HEK293T (cell line): Measurements from ENCODE around the gene CXCL17.

Source experiments
- CTCF ChIA-PET: fragments of 350-600 bp; formaldehyde crosslinking; extraction: SDS; loops from one replicate; lab custom pipeline; 2021; ENCODE audit warnings: antibody characterized with exemption, inconsistent platforms; lab: Yijun Ruan, JAX
- POLR2A ChIA-PET: fragments of 350-600 bp; formaldehyde crosslinking; extraction: SDS; loops from one replicate; lab custom pipeline; 2020; ENCODE audit warnings: antibody characterized with exemption, inconsistent platforms; lab: Yijun Ruan, JAX
- DNase-seq: peaks from one replicate; pipeline ENCODE4 v3.0.0; 2012; ENCODE audit warnings: mixed read lengths; ENCODE audit errors: extremely low spot score
- ARNT ChIP-seq: fragments of 450-650 bp; IDR thresholded peaks from 2 replicates; pipeline ENCODE4 v1.6.1; 2017; ENCODE audit warnings: mild to moderate bottlenecking
- BHLHE40 ChIP-seq: fragments of 450-650 bp; IDR thresholded peaks from 2 replicates; pipeline ENCODE4 v1.6.1; 2016; ENCODE audit warnings: mild to moderate bottlenecking, moderate library complexity, borderline replicate concordance
- CTBP1 ChIP-seq: fragments of 450-650 bp; IDR thresholded peaks from 2 replicates; pipeline ENCODE4 v1.6.1; 2016; ENCODE audit warnings: borderline replicate concordance
- ELF4 ChIP-seq: fragments of 450-650 bp; IDR thresholded peaks from 2 replicates; pipeline ENCODE4 v1.6.1; 2017; ENCODE audit warnings: antibody characterized with exemption
- FOXA1 ChIP-seq: fragments of 450-650 bp; IDR thresholded peaks from 2 replicates; pipeline ENCODE4 v1.6.1; 2016; ENCODE audit warnings: mild to moderate bottlenecking
- FOXK2 ChIP-seq: fragments of 450-650 bp; IDR thresholded peaks from 2 replicates; pipeline ENCODE4 v1.6.1; 2016; ENCODE audit warnings: mild to moderate bottlenecking
- FOXM1 ChIP-seq: fragments of 450-650 bp; IDR thresholded peaks from 2 replicates; pipeline ENCODE4 v1.6.1; 2017; ENCODE audit warnings: mild to moderate bottlenecking, borderline replicate concordance
- HDGF ChIP-seq: fragments of 450-650 bp; IDR thresholded peaks from 2 replicates; pipeline ENCODE4 v1.6.1; 2017; ENCODE audit warnings: antibody characterized with exemption, borderline replicate concordance
- L3MBTL2 ChIP-seq: fragments of 450-650 bp; conservative IDR thresholded peaks from 2 replicates; pipeline ENCODE4 v1.6.1; 2016; ENCODE audit warnings: mild to moderate bottlenecking
- LEF1 ChIP-seq: fragments of 450-650 bp; IDR thresholded peaks from 2 replicates; pipeline ENCODE4 v1.6.1; 2017; ENCODE audit warnings: mild to moderate bottlenecking, borderline replicate concordance
- NFRKB ChIP-seq: fragments of 450-650 bp; IDR thresholded peaks from 2 replicates; pipeline ENCODE4 v1.6.1; 2016; ENCODE audit warnings: mild to moderate bottlenecking, moderate library complexity
- SP1 ChIP-seq: fragments of 450-650 bp; IDR thresholded peaks from 2 replicates; pipeline ENCODE4 v1.6.1; 2017
- SUZ12 ChIP-seq: fragments of 450-650 bp; IDR thresholded peaks from 2 replicates; pipeline ENCODE4 v1.6.1; 2016; ENCODE audit warnings: mild to moderate bottlenecking
- TARDBP ChIP-seq: fragments of 450-650 bp; IDR thresholded peaks from 2 replicates; pipeline ENCODE4 v1.6.1; 2016
- ZNF384 ChIP-seq: fragments of 450-650 bp; IDR thresholded peaks from 2 replicates; pipeline ENCODE4 v1.6.1; 2016
- TF ChIP-seq, protein P1 (sequence below): fragments of 450-650 bp; IDR thresholded peaks from 2 replicates; pipeline ENCODE4 v1.6.1; 2016

Gene CXCL17

DNA sequence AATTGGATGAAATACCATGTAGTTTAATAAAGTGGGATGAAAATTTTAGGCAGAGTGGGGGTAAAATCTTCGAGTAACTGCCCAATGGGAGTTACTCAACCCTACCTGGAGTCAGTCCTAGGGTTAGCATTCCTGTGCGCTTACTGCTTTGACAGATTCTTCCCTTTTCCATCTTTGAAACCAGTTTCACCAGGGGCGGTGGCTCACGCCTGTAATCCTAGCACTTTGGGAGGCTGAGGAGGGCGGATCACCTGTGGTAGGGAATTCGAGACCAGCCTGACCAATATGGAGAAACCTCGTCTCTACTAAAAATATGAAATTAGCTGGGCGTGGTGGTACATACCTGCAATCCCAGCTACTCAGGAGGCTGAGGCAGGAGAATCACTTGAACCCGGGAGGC lies 37.0 kb upstream of the CXCL17 start:
- TF ChIP-seq SUZ12, result no peak
- no peak for TF ChIP-seq LEF1
- no peak for TF ChIP-seq ZNF384
- TF ChIP-seq FOXM1, result no peak
- no peak for TF ChIP-seq SP1
- no peak for TF ChIP-seq CTBP1
- TF ChIP-seq, protein P1, sequence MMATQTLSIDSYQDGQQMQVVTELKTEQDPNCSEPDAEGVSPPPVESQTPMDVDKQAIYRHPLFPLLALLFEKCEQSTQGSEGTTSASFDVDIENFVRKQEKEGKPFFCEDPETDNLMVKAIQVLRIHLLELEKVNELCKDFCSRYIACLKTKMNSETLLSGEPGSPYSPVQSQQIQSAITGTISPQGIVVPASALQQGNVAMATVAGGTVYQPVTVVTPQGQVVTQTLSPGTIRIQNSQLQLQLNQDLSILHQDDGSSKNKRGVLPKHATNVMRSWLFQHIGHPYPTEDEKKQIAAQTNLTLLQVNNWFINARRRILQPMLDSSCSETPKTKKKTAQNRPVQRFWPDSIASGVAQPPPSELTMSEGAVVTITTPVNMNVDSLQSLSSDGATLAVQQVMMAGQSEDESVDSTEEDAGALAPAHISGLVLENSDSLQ, result no peak
- no peak for TF ChIP-seq NFRKB
- no peak for TF ChIP-seq ARNT
- no peak for TF ChIP-seq HDGF
- no peak for TF ChIP-seq BHLHE40
- no peak for TF ChIP-seq L3MBTL2
- no peak for DNase-seq
- CTCF ChIA-PET, result no interaction called here
- POLR2A ChIA-PET, result no interaction called here

DNA sequence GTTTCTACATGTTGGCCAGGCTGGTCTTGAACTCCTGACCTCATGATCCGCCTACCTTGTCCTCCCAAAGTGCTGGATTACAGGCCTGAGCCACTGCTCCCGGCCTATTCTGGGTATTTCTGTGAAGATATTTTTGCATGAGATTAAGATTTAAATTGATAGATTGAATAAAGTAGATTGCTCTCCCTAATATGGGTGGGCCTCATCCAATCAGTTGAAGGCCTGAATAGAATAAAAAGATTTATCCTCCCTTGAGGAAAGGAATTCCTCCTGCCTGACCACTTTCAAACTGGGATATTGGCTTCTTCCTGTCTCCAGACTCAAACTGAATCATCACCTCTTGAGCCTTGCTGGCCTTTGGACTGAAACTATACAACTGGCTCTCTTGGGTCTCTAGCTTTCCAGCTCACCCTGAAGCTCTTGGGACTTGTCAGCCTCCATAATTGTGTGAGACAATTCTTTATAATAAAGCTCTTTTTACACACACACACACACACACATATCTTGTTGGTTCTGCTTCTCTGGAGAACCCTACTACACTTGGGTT lies 36.1 kb upstream of the CXCL17 start:
- no peak for DNase-seq
- POLR2A ChIA-PET, result no interaction called here
- CTCF ChIA-PET, result no interaction called here
- TF ChIP-seq ZNF384 (no peak), FOXK2 (no peak), HDGF (no peak), LEF1 (no peak), SUZ12 (no peak), BHLHE40 (no peak), FOXM1 (no peak), NFRKB (no peak), ARNT (no peak), L3MBTL2 (no peak), SP1 (no peak), TARDBP (no peak), ELF4 (no peak), FOXA1 (no peak), CTBP1 (no peak)
- TF ChIP-seq, protein P1, result no peak

DNA sequence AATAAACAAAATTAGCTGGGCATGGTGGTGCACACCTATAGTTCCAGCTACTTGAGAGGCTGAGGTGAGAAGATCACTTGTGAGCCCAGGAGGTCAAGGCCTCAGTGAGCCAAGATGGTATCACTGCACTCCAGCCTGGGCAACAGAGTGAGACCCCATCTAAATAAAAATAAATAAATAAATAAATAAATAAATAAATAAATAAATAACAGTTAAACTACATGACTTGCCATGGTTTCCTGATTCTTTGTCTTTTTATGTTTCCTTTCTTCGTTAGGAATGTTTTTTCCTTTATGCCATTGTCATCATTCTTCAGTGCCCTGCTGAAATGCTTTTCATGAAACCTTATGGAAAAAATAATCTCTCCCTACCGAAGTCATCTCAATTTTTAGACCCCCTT lies 35.2 kb upstream of the CXCL17 start:
- CTCF ChIA-PET, result no interaction called here
- TF ChIP-seq ZNF384 (no peak), L3MBTL2 (no peak), ARNT (no peak), HDGF (no peak), BHLHE40 (no peak), SUZ12 (no peak), TARDBP (no peak), NFRKB (no peak), ELF4 (no peak), FOXK2 (no peak)
- TF ChIP-seq, protein P1, result no peak
- POLR2A ChIA-PET, result interaction anchor here (0.7 kb wide), 1 partner anchor 15 kb away, joined by 3 read pairs; no protein-coding TSS in a partner anchor
- no peak for DNase-seq

DNA sequence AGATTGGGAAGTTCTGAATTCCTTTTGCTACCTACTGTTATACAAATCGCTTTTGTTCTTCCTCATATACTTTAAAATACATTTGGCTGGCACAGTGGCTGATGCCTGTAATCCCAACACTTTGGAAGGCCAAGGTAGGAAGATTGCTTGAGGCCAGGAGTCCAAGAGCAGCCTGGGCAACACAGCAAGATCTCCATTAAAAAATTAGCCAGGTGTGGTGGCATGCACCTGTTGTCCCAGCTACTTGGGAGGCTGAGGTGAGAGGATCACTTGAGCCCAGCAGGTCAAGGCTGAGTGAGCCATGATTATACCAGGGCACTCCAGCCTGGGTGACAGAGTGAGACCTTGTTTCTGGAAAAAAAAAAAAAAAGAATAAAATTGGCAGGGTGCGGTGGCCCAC lies 34.4 kb upstream of the CXCL17 start:
- ChIA-PET POLR2A (interaction anchor here (0.7 kb wide), 1 partner anchor 15 kb away, joined by 3 read pairs; no protein-coding TSS in a partner anchor), CTCF (no interaction called here)
- DNase-seq, result no peak
- TF ChIP-seq CTBP1 (no peak), ZNF384 (no peak), SUZ12 (no peak), BHLHE40 (no peak), FOXK2 (no peak), SP1 (no peak), FOXM1 (no peak), ARNT (no peak), HDGF (no peak), TARDBP (no peak), LEF1 (no peak)

DNA sequence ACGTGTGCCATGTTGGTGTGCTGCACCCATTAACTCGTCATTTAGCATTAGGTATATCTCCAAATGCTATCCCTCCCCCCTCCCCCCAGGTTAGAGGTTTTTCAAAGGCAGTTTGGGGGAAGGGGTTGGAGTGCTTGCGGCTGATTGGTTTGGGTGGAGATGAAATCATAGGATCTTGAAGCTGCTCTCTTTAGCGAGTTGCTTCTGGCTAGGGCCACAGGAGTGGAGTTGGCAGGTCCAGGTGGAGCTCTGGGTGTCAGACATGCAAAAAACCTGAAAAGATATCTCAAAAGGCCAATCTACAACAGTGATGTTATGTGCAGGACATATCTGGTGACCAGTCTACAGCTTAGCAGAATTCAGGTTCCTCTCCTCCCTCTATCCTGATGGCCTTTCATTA lies 32.6 kb upstream of the CXCL17 start:
- TF ChIP-seq FOXM1 (no peak), FOXK2 (no peak), FOXA1 (no peak), CTBP1 (no peak), BHLHE40 (no peak), HDGF (no peak), ZNF384 (no peak), SP1 (no peak), LEF1 (no peak), NFRKB (no peak), ARNT (no peak), SUZ12 (no peak), ELF4 (no peak), TARDBP (no peak), L3MBTL2 (no peak)
- TF ChIP-seq, protein P1, result no peak
- DNase-seq, result no peak
- POLR2A ChIA-PET, result no interaction called here
- CTCF ChIA-PET, result no interaction called here
